NB4 (cell line): ENCODE measurements around the gene CXCL3.

Experiments used
- CTCF ChIP-seq: IDR thresholded peaks from one replicate; pipeline ENCODE4 v1.5.1; 2012; ENCODE audit warnings: low read depth, low read length
- MAX ChIP-seq: IDR thresholded peaks from 2 replicates; pipeline ENCODE4 v1.6.1; 2011; ENCODE audit warnings: low read depth, low read length
- POLR2A ChIP-seq: IDR thresholded peaks from 2 replicates; pipeline ENCODE4 v1.6.1; 2011; ENCODE audit warnings: mild to moderate bottlenecking; ENCODE audit not compliant: insufficient read length; ENCODE audit errors: extremely low read depth

DNA sequence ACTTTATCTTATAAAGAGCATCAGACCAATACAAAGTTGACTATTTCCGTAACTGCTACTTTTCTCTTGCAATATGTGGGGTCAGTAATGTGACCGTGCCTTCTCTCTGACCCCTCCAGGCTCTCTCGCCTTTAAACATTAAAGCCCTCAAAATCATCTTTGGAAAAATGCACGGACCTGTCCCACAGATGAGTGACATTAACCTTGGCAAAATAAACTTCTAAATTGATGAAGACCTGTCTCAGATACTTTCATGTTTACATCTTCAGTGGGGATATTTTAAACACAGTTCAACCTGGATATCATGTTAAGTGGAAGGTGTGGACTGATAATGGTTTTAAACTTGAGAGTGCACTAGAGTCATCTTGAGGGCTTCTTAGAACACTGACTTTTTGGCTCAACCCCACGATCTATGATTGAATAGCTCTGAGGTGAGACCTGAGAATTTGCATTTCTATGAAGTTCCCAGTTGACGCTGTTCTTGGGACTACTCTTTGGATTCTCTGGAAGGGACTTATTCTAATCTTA is 26.7 kb upstream of the CXCL3 start:
- TF ChIP-seq MAX (no peak), CTCF (no peak), POLR2A (no peak)
